Myocyte (in vitro differentiated cells): Measurements from ENCODE around the gene MINAR2. TPM values are rescaled to one million over a fixed set of nuclear protein-coding genes. Genes with fewer than 3 reads are reported as not detected.

Experiments used
- DNase-seq: peaks from one replicate; pipeline ENCODE4 v3.0.0-alpha.2; 2012; ENCODE audit warnings: low read depth
- polyA plus RNA-seq: library from polyadenylated mRNA; unstranded; fragments of >200 nt; gene quantifications from one replicate; pipeline ENCODE4 v1.2.1, GENCODE V29; 2012; ENCODE audit warnings: missing spikeins
- total RNA-seq: library from RNA; depleted of rRNA; stranded (reverse); fragments of >200 nt; gene quantifications from 2 replicates; pipeline ENCODE4 v1.2.3, GENCODE V29; 2014

MINAR2 gene, protein sequence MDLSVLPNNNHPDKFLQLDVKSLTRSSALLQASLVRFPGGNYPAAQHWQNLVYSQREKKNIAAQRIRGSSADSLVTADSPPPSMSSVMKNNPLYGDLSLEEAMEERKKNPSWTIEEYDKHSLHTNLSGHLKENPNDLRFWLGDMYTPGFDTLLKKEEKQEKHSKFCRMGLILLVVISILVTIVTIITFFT
- total RNA-seq = not detected in 2 replicates
- not detected for polyA plus RNA-seq

- DNase-seq = no peak
Observed at GRCh38 chr5:129747572-129748407, at the start of gene MINAR2. TSS of gene MINAR2 (plus strand) at chr5:129748094. CDS start at chr5:129748191, 97 bp downstream.

DNA sequence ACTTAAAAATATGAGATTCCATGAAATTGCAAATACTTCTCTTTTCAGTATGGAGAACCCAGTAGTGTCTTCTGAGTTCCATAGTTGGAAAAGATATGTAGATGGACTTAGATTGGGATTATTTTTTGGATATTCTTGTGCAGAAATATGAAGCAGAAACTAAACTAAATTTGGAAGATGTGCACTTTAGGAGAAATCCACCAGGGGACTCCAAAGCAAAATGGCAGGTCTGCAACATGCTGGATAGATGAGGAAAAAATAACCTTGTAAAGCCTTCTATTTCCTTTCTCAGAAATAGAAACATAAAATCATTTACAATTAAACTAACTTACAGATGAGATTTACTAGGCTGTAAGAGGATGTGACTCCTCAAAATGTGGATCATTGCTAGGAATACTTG, 49.2 kb upstream of the MINAR2 start:
- DNase-seq = no peak

- no peak for DNase-seq
Observed at GRCh38 chr5:129716235-129716634, 31.7 kb upstream of the MINAR2 start.

- no peak for DNase-seq
Observed at GRCh38 chr5:129716651-129717050, 31.2 kb upstream of the MINAR2 start.

DNA sequence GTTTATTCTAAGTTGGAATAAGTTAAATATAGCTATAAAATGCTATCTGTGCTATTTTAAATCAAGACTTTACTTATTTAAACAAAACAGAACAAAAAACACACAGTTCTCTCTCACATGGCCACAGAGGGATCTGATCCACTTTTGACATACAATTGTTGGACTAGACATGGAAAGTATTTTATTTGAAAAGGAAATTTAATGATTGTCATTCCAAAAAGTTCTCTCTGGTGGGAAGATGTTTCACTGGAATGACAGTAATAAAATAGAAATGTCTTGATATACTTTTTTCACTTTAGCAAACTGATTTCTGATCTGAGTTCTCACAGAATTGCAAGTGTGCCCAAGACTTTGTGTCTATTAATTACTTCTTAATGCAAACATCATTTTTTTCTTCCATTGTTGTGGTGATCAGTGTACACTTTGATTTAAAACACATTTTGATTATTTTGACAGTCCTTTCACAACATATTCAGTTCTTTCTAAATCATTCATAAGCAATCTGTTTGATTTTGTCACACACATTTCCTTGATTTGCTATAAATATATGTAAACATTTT, 30.1 kb upstream of the MINAR2 start:
- DNase-seq = no peak

DNA sequence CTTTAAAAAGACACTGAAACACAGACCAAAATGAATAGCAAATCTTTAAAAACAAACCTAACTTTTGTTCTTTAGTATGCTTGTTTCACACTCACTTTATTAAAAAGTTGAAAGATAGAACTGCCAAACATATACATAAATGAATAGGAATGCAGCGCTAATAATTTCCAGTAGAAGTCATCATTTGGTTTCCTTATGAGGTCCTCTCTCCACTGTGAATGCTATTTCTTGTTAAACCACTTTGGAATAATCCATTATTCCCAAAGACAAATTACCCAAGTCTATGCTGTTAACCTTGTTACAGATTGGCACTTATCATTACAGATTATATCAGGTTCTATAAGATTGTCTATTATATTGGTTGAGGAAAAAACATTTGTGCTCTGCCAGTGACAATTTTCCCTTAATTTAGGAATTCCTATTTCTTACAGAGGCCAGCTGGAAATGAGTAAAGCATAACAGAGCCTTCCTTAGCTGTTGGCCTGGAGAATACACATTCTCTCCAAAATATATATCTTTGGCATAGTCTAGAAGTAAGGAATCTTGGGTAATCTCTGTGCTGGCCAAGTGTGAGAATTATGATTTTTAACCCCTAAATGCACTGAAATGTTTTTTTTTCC, 29.3 kb upstream of the MINAR2 start:
- DNase-seq = no peak

- no peak for DNase-seq
Observed at GRCh38 chr5:129724222-129724621, 23.7 kb upstream of the MINAR2 start.

DNA sequence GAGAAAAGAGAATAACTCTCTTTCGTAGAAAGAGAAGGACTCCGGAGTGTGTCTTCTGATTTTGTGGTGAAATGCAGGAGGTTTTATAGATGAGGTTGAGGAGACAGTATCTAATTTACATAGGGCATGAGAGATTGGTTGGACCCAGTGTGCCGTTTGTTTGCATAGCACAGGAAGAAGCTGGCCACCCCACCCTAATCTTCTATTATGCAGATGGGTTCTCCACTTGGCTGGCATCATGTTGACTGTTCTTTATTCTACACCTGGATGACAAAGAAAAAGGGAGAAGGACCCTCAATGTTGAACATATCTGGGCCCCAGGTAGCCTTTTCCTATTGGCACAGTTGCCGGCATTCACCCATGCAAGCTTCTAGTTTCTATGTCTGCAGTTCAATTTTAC, 23.2 kb upstream of the MINAR2 start:
- DNase-seq = no peak

GRCh38 chr5:129739773-129740172, 8.1 kb upstream of the MINAR2 start:
- DNase-seq = no peak

DNA sequence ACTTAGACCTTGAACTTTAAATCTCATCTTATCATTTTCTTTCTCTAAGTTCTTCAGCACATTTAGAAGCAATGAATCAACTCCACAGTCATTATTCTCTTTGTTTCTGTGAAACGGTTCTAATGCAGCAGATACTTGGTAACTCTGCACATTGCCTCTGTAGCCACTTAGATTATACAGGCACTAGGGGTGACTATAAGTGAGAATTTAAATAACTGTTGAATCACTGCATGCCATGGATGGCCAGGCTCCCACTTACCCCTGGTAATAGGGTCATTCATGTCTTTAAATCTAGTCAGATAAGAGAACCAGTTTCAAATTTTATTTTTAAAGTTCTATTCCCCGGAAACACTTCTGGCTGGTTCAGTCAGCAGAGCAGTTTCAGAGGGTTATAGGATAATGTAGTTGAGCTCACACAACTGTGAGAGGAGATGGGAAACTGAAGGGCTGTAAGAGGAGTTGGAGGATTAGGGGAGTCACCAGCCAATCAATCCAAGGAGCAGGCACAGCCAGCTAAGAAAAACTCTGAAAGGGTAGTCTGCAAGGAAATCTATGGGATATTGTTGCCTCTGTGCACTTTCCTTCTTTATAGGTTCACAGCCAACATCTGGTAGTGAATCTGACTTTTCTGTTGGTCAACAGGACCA, 4.2 kb upstream of the MINAR2 start:
- no peak for DNase-seq

DNA sequence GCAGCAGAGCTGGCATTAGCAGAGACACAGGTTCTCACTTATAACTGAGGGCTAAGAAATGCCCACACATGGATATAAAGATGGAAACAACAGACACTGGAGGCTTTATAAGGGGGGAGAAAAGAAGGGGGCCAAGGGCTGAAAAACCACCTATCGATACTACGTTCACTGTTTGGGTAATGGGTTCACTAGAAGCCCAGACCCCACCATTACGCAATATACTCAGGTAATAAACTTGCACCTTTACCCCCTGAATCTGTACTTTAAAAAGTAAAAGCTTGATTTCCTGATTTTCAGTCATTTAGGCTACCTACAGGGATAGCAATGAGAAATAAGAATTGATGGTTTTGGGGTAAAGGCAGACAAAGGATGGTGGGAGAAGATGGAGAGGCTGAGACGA, 1.9 kb upstream of the MINAR2 start:
- DNase-seq = no peak

DNA sequence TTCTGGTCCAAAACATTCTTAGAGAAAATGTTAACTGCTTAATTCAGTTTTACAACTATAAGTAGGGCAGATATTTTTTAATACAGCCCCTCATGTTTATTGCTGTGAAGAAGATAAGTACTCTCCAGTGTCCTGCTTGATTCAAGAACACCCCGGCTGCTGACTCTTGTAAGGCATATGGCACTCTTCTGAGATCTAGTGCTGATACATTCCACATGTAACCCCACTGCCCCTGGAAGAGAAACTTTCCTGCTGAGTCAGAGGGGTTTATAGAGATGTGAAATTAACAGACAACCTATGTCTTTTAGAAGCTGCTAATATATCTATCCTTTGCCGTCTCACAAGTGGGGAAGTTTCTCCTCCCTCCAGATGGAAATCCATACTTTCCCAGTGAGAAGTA, 1.0 kb upstream of the MINAR2 start:
- DNase-seq = no peak

DNA sequence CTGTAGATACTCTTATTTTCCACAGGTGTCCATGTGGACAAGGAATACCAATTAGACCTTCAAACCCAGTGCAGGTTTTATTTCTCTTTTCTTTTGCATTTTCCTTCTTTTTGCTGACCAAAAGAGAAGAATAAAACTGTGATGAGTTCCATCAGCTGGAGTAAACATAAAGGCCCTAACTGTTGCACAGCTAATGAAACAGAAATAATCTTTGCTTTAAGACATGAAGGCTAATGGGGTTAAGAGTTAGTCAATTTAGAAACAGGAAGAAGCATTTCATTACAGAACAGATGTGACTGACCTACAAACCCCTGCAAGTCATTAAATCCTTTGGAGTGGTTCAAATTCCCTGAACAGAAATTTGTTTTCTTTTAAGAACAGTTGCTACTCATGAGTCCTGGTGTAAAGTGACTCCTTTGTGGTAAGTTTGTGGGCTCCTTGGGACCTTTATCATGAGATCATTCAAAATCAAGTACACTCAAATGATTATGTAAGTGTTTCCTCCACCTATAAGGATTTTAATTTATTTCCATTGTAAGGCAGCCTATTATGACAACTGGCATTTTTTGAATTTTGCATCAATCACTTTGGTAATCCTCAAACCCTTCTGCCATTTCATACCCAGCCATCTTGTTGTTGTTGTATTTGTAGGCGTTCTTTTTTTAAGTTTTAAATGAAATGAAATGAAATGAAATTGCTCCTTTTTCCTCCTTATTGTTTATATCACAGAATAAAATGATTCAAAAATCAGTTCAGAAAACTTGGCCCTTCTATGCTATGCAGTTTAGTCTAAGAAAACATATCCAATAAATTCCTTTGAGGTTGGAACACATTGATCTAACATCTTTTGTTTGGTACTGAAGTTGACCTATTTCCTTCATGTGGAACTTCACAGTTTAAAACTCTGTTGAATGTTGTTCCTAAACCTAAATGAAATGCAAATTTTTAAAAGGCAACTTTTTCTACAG, 1.3 kb downstream of the MINAR2 start:
- peak; percentile 58 for DNase-seq

- no peak for DNase-seq
Observed at GRCh38 chr5:129760636-129761325, 12.9 kb downstream of the MINAR2 start.

DNA sequence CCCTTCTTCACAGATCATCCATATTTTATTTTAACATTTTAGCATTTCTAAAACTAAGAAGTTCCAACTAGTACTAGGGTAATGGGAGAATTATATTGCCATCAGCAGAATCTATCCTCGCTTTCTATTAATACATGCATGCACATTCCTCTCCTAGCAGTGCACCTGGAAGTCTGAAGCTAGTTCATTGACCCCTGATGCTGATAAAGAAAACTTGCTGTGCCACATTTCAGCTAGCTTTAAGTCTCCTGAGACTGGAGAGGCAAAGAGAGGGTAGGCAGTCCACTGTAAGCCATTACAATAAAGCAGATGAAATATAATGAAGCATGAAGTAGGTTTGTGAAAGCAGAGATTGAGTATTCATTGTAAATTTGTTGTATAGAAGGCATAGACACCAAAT, 15.8 kb downstream of the MINAR2 start:
- DNase-seq = no peak

DNA sequence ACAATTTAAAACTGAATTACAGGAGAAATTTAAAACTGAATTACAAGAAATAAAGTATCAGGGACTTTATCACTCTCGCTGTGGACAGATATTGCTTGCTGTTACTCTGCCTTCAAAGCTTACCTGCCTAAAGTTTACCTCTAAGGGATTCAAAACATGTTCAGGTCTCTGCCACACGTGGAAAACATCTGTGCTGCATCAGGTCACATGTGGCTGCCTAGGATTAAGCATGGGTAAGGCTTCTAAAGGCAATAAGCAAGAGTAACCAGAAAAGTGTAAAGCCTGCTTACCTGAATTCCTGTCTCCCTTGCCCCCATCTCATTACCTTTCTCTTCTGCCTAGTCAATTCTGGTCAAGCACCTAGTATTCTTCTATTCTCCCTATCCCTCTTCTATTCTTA, 18.9 kb downstream of the MINAR2 start:
- no peak for DNase-seq

DNA sequence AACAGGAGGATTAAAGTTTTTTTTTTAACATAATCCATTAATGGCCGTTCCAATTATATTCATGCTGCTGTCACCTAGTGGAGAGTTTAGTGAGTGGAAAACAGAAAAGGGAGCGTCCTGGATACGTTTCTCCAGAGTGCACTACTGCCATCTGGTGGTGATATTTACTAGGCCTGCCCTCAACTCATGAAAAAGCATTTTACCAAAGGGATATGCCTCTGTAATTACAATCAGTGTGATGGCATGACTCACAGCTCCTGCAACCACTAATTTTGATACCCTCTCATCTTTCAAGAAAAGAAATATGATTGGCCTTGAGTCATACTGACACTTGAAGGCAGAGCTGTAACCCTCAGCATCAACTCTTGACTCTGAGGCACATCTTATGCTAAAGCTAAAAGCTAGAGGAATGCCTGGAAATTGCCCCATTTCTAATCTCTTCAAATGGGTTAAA, 20.1 kb downstream of the MINAR2 start:
- peak; percentile 93 for DNase-seq

DNA sequence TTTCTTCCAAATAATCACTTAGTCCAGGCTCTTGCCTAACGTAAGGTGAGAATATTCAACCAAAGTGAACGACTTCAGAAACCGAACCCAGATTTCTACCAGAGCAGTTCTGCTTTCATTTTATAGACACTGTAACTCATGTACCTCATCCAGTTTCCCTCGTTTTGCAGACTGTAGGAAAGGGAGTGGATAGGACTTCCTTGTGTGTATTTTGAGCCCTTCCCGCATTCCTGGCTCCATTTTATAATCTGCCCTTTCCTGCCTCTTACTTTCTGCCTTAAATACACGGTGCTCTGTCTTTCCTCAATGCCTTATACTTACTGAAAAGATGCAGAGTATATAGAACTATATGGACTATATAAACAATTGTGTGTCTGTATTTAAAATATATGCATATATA, 20.8 kb downstream of the MINAR2 start:
- DNase-seq = no peak

- no peak for DNase-seq
Observed at GRCh38 chr5:129770024-129770820, 22.3 kb downstream of the MINAR2 start.
